PC-9 (cell line): Measurements from ENCODE around the gene CCL14. TPM values are rescaled to one million over a fixed set of nuclear protein-coding genes. Genes with fewer than 3 reads are reported as not detected.

Source experiments
- BruUV-seq: library from RNA; stranded (reverse); fragments of 400-500 nt; replicated peaks from 2 replicates; lab custom pipeline; 2021; lab: Mats Ljungman, UMichigan
- CTCF ChIA-PET: fragments of 300-600 bp; sonication (Branson Sonifier 250); formaldehyde crosslinking; loops from one replicate; lab custom pipeline; 2022; ENCODE audit warnings: antibody characterized with exemption; lab: Charles Lee
- POLR2A ChIA-PET: fragments of 300-600 bp; sonication (Branson Sonifier 250); formaldehyde crosslinking; loops from one replicate; lab custom pipeline; 2022; ENCODE audit warnings: antibody characterized with exemption; ENCODE audit not compliant: unreplicated experiment; lab: Charles Lee
- DNase-seq, 2 experiments: peaks; one replicate each; pipeline versions ENCODE4 v3.0.0 to v3.0.0-alpha.2; 2015 to 2022; ENCODE audit warnings: mixed read lengths in 1 of 2
- H2AFZ ChIP-seq: fragments of 200-600 bp; sonication (generic); 2 replicates; pipeline ENCODE4 v1.8.1; 2017; ENCODE audit warnings: antibody characterized with exemption
- H3F3A ChIP-seq: fragments of 200-600 bp; sonication (generic); 2 replicates; pipeline ENCODE4 v1.8.1; 2017; ENCODE audit warnings: antibody characterized with exemption, mild to moderate bottlenecking, low read depth; ENCODE audit not compliant: insufficient read depth
- H3K27ac ChIP-seq: fragments of 200-600 bp; sonication (generic); 2 replicates; pipeline ENCODE4 v1.6.1; 2016; ENCODE audit warnings: mixed run types
- H3K27me3 ChIP-seq: fragments of 200-600 bp; sonication (generic); 2 replicates; pipeline ENCODE4 v1.6.1; 2016; ENCODE audit warnings: low read depth, mixed run types; ENCODE audit not compliant: insufficient read depth
- H3K36me3 ChIP-seq: fragments of 200-600 bp; sonication (generic); 2 replicates; pipeline ENCODE4 v1.6.1; 2016; ENCODE audit warnings: low read depth, mixed run types
- H3K4me1 ChIP-seq: fragments of 200-600 bp; sonication (generic); replicated peaks from 2 replicates; pipeline ENCODE4 v1.6.1; 2016; ENCODE audit warnings: mixed run types; ENCODE audit not compliant: insufficient read depth
- H3K4me2 ChIP-seq: fragments of 200-600 bp; sonication (generic); 2 replicates; pipeline ENCODE4 v1.6.1; 2017; ENCODE audit warnings: mixed run types
- H3K4me3 ChIP-seq: fragments of 200-600 bp; sonication (generic); 2 replicates; pipeline ENCODE4 v1.6.1; 2016; ENCODE audit warnings: mixed run types
- H3K79me2 ChIP-seq: fragments of 200-600 bp; sonication (generic); 2 replicates; pipeline ENCODE4 v1.6.1; 2017; ENCODE audit warnings: low read depth, mixed run types
- H3K9me2 ChIP-seq: fragments of 200-600 bp; sonication (generic); 2 replicates; pipeline ENCODE4 v1.8.1; 2017; ENCODE audit warnings: mild to moderate bottlenecking; ENCODE audit not compliant: insufficient read depth
- H3K9me3 ChIP-seq: fragments of 200-600 bp; sonication (generic); 2 replicates; pipeline ENCODE4 v1.8.1; 2016; ENCODE audit warnings: low read depth; ENCODE audit not compliant: insufficient read depth
- H4K20me1 ChIP-seq: fragments of 200-600 bp; sonication (generic); 2 replicates; pipeline ENCODE4 v1.8.1; 2017; ENCODE audit not compliant: insufficient read depth
- CTCF ChIP-seq: fragments of 200-600 bp; sonication (generic); conservative IDR thresholded peaks from 2 replicates; pipeline ENCODE4 v1.6.1; 2017; ENCODE audit warnings: mixed run types, antibody characterized with exemption, mild to moderate bottlenecking, moderate library complexity
- EZH2 ChIP-seq: fragments of 200-600 bp; sonication (generic); IDR thresholded peaks from 2 replicates; pipeline ENCODE4 v1.8.0; 2017; ENCODE audit warnings: antibody characterized with exemption, low read depth
- intact Hi-C: fragments of 100-400 bp; cut with micrococcal nuclease; formaldehyde crosslinking; loops from one replicate; pipeline ENCODE4 v1.10.0; 2022; ENCODE audit not compliant: unreplicated experiment
- total RNA-seq: library from RNA; stranded (reverse); gene quantifications from 2 replicates; pipeline ENCODE4 v1.2.3, GENCODE V29; 2021

CCL14 gene
- total RNA-seq, 1 experiment from 2014 or later: not detected

- no peaks in the 10 kb centered on the region for H3K36me3 ChIP-seq
- TF ChIP-seq CTCF (no peak), EZH2 (no peak)
- intact Hi-C loops: no loop called here
- no TSS peak for BruUV-seq
- peaks cover 5% of the 10 kb centered on the region; the same call in 1 of the 2 replicates for H3K27me3 ChIP-seq
- no peaks in the 10 kb centered on the region for H3F3A ChIP-seq
- no peaks in the 10 kb centered on the region for H3K9me2 ChIP-seq
- no peak overlapping the region for H2AFZ ChIP-seq
- no peak for DNase-seq
- no peak overlapping the region for H3K4me3 ChIP-seq
- H4K20me1 ChIP-seq: no peaks in the 10 kb centered on the region
- no peak overlapping the region for H3K27ac ChIP-seq
- H3K4me2 ChIP-seq: no peak overlapping the region
- H3K79me2 ChIP-seq: no peaks in the 10 kb centered on the region
- H3K9me3 ChIP-seq: no peaks in the 10 kb centered on the region
- CTCF ChIA-PET: no interaction called here
- no peaks in the 10 kb centered on the region for H3K4me1 ChIP-seq
- POLR2A ChIA-PET: no interaction called here
These were observed 51.8 kb downstream of the CCL14 start for GRCh38 chr17:35934760-35935159.

Other genes starting within 250 kb of the CCL14 start
- not detected in 2 replicates for gene GAS2L2, start 233.5 kb downstream of the CCL14 start, total RNA-seq
- gene C17orf50, start 225.8 kb downstream of the CCL14 start, total RNA-seq: not detected in 2 replicates
- 2.8 and 6.4 TPM in 2 replicates for gene MMP28, start 191.1 kb downstream of the CCL14 start, total RNA-seq
- gene TAF15, start 177.2 kb downstream of the CCL14 start, total RNA-seq: 187 and 202 TPM in 2 replicates
- not detected in 2 replicates for gene HEATR9, start 117.8 kb downstream of the CCL14 start, total RNA-seq
- not detected in 2 replicates for gene CCL5, start 106.4 kb downstream of the CCL14 start, total RNA-seq
- 14.5 and 15.5 TPM in 2 replicates for gene RDM1, start 56.0 kb downstream of the CCL14 start, total RNA-seq
- not detected in 2 replicates for gene LYZL6, start 43.0 kb downstream of the CCL14 start, total RNA-seq
- gene CCL16, start 5.2 kb downstream of the CCL14 start, total RNA-seq: not detected in 2 replicates
- gene CCL15, start 14.8 kb upstream of the CCL14 start, total RNA-seq: not detected in 2 replicates
- gene CCL23, start 31.2 kb upstream of the CCL14 start, total RNA-seq: not detected in 2 replicates
- gene CCL18, start 77.5 kb upstream of the CCL14 start, total RNA-seq: not detected in 2 replicates
- not detected in 2 replicates for gene CCL3, start 103.4 kb upstream of the CCL14 start, total RNA-seq
- not detected in 2 replicates for gene CCL4, start 117.1 kb upstream of the CCL14 start, total RNA-seq
- 13.8 and 18.6 TPM in 2 replicates for gene TBC1D3B, start 189.9 kb upstream of the CCL14 start, total RNA-seq
- not detected in 2 replicates for gene CCL3L1, start 210.0 kb upstream of the CCL14 start, total RNA-seq
- not detected in 2 replicates for gene CCL4L2, start 224.3 kb upstream of the CCL14 start, total RNA-seq